HG02588 (cell line): ENCODE data around the gene ABCA8.

Experiments
- ATAC-seq: cut with Tn5 transposase; IDR thresholded peaks from one replicate; pipeline ENCODE4 v1.9.1; 2021; ENCODE audit warnings: mild to moderate bottlenecking, moderate library complexity; ENCODE audit not compliant: unreplicated experiment

ABCA8 gene

GRCh38 chr17:68870161-68870826, 84.9 kb downstream of the ABCA8 start:
- no peak for ATAC-seq

- no peak for ATAC-seq
Observed at GRCh38 chr17:68868708-68869107, 86.5 kb downstream of the ABCA8 start.

DNA sequence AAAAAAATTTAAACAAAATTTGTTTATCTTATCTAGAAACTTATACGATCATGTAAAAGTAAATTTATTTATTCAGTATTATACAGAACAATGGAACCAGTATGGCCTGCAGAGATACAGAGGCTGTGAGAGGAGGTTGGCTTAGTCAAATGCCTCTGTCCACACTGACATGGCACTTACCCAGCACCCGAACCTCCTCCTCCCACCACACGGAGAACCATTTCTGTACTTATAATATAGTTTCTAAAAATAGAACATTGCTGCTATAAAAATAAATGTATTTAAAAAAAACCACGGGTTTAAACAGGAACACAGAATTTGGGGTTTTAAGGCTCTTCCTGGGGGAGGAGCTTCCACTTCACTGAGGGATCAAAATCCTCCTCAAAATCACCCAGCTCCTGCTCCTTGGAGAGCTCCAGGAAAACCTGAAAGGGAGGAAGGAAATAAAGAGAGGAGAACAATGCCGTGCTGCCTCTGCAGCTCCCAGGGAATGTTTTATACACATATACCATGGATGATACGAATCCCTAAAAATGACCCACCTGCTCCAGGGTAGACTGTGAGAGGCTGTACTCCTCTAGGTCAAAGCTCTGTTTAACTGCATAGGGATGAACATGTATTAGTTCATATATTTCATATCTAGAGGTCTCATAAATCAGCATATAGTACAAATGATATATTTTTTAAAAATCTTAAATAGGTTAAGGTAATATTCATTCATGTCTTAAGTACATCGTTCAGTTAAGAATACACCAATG, 87.3 kb downstream of the ABCA8 start:
- ATAC-seq = no peak

DNA sequence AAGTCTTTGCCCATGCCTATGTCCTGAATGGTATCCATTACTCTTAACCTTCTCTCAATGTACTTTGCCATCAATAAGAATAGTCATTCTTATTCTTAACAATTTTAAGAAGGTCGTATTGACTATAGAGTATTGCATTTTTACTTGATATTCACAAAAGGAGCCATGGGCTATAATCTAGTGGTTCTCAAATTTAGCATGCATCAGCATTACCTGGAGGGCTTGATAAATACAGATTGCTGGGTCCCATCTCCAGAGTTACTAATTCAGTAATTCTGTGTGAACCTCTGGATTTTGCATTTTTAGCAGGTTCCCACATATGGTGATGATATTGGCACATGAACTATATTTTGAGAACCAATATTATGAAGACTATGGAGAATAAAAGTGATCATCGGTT, 89.6 kb downstream of the ABCA8 start:
- no peak for ATAC-seq

GRCh38 chr17:68863091-68863652, 92.0 kb downstream of the ABCA8 start:
- no peak for ATAC-seq

- ATAC-seq = no peak
Observed at GRCh38 chr17:68861602-68862001, 93.6 kb downstream of the ABCA8 start.

DNA sequence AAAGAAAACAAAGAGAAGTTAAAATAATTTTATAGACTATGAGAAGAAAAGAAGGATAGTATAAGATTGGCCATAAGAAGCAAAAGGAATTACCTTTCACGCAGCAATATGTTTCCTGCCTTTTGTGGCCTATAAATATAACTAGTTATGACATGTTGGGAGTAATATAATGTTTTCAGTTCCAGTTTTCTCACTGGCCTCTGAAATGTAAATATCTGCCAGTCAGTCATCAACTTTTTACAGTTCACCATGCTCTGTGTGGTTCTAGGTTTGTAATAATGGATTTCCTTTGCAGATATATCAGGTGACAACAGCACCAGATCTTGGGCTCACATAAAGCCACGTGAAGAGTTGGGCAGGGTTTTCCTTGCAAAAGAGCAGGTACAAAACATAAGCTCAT, 94.3 kb downstream of the ABCA8 start:
- ATAC-seq = no peak

- ATAC-seq = no peak
Observed at GRCh38 chr17:68854452-68854851, 100.7 kb downstream of the ABCA8 start.

GRCh38 chr17:68853439-68853838, 101.8 kb downstream of the ABCA8 start:
- no peak for ATAC-seq

DNA sequence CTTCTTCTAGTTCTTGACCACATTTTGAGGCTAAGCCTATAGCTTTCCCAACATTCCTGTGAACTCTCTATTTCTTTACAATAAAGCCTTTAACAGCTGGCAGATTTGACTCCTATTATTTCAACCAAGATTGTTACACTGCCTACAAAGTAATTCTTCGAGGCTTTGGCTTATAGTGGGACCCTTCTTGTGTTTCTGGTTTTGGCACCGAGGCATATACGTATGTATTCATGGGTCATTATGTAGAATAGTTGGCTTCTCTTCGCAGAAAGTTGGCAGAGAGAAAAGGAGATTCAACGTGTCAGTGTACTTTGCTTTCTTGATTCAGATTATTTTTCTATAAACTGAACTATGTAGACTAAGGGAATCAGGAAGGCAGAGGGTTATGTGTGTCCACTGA, 102.2 kb downstream of the ABCA8 start:
- no peak for ATAC-seq

DNA sequence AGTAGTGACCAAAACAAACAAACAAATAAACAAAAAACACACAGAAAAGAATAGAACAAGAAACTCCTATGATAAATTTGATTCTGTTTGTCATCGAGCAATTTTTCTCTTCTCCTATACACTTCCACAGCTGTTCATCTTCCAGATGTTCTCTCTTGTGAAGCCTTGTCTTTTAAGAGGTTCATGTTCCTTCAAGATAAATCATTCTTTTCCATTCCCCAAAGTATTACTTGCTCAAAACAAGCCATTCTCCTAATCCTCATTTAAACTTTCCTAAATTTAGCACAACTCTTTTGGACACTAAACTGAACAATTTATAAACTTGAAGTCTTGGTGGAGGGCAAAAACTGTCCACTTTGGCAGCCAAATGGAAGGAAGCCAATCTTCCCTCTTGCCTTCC, 103.3 kb downstream of the ABCA8 start:
- ATAC-seq = no peak

GRCh38 chr17:68850749-68851510, 104.3 kb downstream of the ABCA8 start:
- ATAC-seq = no peak

DNA sequence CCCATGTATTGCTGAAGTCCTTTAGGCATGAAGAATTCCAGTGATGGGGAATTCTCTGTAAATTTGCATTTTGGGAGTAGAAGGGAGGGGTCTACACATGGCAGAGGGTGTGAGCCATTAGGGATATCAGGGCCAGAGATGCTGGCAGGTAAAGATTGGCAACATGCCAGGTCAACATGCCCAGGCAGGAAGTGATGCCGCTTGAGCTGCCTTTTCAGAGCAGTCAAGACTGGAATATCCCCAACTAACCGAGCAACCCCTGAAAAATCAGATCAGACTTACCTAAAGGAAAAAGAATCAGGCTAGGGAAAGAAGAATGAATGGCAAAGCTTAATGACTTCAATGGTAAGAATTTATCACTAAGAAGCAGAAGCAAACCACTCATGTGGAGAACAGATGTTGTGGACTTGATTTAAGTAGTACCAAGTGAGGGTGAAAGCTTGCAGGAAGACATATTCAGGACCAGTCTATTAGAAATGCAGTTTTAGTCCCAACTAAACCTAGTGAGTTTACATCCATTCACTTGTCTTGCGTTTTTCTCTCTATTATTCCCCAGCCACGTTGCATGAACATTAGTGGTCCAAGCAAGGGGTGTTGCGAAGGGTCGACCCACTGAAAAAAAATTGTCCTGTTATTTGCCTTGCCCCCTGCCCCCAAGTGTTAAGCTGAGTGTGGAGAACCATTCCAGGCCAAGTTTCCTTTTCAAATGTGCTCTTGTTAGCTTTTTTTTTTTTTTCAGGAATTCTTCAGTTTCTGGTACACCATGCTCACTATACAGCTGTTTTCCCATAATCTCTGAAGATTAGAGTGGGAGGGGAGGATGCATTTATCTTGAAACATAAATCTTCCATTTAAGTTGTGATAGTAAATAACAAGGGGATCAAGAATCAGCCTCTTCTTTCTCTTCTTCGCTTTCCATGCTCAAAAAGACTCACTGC, 105.2 kb downstream of the ABCA8 start:
- ATAC-seq = no peak

DNA sequence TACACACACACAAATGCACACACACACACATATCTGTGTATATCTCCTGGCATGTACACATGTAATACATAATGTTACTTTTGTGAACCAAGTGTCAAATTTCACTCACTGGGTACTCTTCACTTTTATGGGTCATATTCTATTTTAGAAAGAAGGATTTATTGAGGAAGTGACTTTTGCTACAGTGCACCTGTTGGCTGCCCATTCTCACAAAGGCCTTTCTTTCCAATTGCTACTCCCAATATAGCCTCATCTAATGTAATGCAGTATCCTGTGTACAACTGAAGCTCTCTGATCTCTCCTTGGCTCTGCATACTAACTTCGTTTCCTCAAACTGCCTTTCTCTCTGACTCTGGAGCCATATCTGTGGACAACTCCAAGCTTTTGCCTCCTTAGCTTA, 107.5 kb downstream of the ABCA8 start:
- no peak for ATAC-seq

GRCh38 chr17:68843522-68843921, 111.7 kb downstream of the ABCA8 start:
- ATAC-seq = no peak

GRCh38 chr17:68840073-68840472, 115.1 kb downstream of the ABCA8 start:
- ATAC-seq = no peak

- ATAC-seq = no peak
Observed at GRCh38 chr17:68835071-68835470, 120.1 kb downstream of the ABCA8 start.

DNA sequence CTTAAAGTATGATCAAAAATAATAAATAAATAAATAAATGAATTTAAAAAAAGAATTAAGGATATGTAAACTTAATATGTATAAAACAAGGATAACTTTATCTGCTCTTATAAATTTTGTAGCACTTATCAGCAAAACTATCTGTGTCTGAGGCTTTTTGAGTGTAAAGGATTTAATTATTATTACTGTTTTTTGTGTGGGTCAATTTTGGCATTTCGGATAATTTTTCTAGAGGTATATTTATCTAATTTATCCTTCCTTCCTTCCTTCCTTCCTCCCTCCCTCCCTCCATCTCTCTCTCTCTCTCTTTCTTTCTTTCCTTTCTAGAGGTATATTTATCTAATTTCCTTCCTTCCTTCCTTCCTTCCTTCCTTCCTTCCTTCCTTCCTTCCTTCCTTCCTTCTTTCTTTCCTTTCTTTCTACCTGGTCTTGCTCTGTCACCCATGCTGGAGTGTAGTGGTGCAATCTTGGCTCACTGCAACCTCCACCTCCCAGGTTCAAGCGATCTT, 120.8 kb downstream of the ABCA8 start:
- ATAC-seq = no peak

DNA sequence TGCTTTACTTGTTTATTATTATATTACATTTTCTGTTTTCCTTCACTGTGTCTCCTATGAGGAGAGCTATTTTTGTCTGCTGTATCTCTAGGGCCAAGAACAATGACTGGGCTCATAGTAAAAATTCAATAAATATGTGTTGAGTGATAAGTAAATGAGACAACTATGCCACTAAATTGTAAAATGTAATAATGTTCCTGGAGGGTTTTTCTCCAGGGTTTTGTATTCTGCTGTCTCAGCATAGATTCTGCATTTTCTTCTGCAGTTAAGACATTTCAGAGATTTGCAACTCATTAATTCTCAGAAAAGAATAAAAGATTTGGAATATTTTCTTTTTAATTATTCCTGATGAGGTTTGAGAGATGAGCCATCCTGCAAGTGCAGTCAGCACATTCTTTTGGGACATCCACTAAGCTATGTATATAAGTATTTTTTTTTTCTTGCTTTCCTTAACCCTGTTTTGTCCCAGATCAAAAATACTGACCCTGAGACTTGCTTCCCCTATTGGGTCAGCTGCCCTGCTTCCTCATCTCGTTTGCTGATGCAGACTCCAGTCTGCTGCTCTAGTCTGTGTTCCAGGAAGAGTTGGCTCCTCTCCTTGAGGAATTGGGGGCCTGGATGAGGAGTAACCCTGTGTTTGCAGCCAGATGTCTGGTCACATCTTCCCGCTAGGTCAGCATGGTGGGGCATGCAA, 122.9 kb downstream of the ABCA8 start:
- ATAC-seq = no peak

GRCh38 chr17:68831170-68831569, 124.0 kb downstream of the ABCA8 start:
- no peak for ATAC-seq
